GM12891 (cell line): ENCODE data around the gene MRS2.

Experiments
- PAX5 ChIP-seq: IDR thresholded peaks from 2 replicates; pipeline ENCODE4 v1.6.1; 2011; ENCODE audit warnings: low read length, moderate library complexity, mild to moderate bottlenecking; ENCODE audit not compliant: insufficient read depth, severe bottlenecking
- POLR2A ChIP-seq: IDR thresholded peaks from 2 replicates; pipeline ENCODE4 v1.6.1; 2011; ENCODE audit warnings: low read depth, low read length, control low read depth
- POLR2AphosphoS5 ChIP-seq: IDR thresholded peaks from 2 replicates; pipeline ENCODE4 v1.6.1; 2011; ENCODE audit warnings: low read depth, low read length, control low read depth
- SPI1 ChIP-seq: IDR thresholded peaks from 2 replicates; pipeline ENCODE4 v1.6.1; 2011; ENCODE audit warnings: low read depth, low read length, control low read depth
- TAF1 ChIP-seq: IDR thresholded peaks from 2 replicates; pipeline ENCODE4 v1.6.1; 2011; ENCODE audit warnings: low read depth, low read length, control low read depth

GRCh38 chr6:24403501-24403824, 727 bp downstream of the MRS2 start:
- TF ChIP-seq POLR2A = no peak
- no peak for TF ChIP-seq POLR2AphosphoS5
- no peak for TF ChIP-seq TAF1
- no peak for TF ChIP-seq SPI1
- no peak for TF ChIP-seq PAX5
